ENCODE data around the gene C22orf23. TPM values are rescaled to one million over a fixed set of nuclear protein-coding genes. Genes with fewer than 3 reads are reported as not detected.

Gene C22orf23
- total RNA-seq, 1 experiment from 2014 or later, result 0.64 TPM

DNA sequence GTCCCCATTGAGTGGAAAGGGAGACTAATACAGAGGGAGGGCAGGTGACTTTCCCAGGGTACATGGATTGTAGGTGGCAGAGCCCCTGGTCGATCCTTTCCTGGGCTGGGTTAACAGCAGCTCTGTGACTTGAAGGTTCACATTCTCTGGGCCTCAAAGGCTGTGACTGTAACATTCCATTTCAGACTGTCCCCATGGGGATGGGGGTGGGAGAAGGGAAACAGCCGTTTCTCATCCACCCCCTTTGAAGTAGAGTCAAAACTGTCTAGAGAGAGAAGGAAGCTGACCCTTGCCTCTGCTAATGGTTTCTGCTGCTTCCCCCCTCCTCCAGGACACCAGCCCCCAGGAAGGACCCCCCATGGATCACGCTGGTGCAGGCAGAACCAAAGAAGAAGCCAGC is 28.1 kb downstream of the C22orf23 start:
- H3K4me1 ChIP-seq (ENCODE audit: insufficient read depth, low read length, poor library complexity, severe bottlenecking), result no peaks in the 10 kb centered on the region
- no peak overlapping the region for H3K4me3 ChIP-seq (ENCODE audit: low read depth, low read length, poor library complexity, severe bottlenecking)
- intact Hi-C loops (cut with micrococcal nuclease; ENCODE audit: unreplicated experiment), result no loop called here
- no peaks in the 10 kb centered on the region for H3K27me3 ChIP-seq (replicated peaks; ENCODE audit: insufficient read depth, low read depth, low read length, poor library complexity)
- POLR2A ChIA-PET (ENCODE audit: low non-redundant PET), result no interaction called here
- BruUV-seq (replicated peaks), result no TSS peak
- CTCF ChIA-PET, result no interaction called here
- no peak overlapping the region for H3K27ac ChIP-seq (ENCODE audit: low read depth, low read length, poor library complexity, severe bottlenecking)
- DNase-seq (ENCODE audit: low spot score), result no peak
- H3K36me3 ChIP-seq (ENCODE audit: insufficient read depth, low read length, poor library complexity, severe bottlenecking), result peaks cover 4% of the 10 kb centered on the region
- TF ChIP-seq, protein P1, sequence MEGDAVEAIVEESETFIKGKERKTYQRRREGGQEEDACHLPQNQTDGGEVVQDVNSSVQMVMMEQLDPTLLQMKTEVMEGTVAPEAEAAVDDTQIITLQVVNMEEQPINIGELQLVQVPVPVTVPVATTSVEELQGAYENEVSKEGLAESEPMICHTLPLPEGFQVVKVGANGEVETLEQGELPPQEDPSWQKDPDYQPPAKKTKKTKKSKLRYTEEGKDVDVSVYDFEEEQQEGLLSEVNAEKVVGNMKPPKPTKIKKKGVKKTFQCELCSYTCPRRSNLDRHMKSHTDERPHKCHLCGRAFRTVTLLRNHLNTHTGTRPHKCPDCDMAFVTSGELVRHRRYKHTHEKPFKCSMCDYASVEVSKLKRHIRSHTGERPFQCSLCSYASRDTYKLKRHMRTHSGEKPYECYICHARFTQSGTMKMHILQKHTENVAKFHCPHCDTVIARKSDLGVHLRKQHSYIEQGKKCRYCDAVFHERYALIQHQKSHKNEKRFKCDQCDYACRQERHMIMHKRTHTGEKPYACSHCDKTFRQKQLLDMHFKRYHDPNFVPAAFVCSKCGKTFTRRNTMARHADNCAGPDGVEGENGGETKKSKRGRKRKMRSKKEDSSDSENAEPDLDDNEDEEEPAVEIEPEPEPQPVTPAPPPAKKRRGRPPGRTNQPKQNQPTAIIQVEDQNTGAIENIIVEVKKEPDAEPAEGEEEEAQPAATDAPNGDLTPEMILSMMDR (conservative IDR thresholded peaks at IDR 0.05; ENCODE audit: low read depth, low read length), result no peak
- TF ChIP-seq EZH2 (IDR thresholded peaks at IDR 0.05; ENCODE audit: borderline replicate concordance, low read depth, low read length, poor library complexity, severe bottlenecking), result no peak
- no peaks in the 10 kb centered on the region for H3K9me3 ChIP-seq (ENCODE audit: low read depth, low read length, poor library complexity, severe bottlenecking)

DNA sequence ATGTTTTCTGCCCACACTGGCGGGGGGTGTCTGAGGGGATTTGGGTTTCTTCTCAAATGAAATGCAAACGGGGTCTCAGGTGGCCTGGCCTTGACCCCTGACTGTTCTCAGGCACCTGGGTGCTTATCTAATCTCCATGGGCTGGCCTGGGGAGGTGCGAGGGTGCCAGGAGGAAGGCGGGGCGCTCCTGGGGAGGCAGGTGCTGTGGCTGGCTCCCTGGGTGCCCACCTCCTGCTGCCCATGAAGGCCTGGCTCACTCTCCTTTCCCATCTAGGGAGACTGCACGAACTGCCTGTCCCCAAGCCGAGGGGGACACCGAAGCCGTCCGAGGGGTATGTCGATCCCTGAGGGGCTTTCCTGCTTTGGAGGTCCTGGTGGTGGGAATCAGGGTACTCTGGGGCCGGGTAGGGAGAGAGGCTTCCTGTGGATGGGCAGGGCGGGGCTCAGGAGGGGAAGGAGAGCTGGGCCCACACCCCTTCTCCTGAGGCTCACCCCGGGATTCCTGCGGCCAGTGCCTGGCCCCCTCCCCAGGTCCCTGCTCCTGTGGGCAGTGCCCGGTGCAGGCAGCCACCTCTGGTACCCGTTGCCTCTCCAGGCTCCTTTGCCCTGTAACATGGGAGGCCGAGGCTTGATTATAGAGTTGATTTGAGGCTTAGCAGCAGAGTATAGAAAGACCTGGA is 28.9 kb downstream of the C22orf23 start:
- Histone ChIP-seq H3K9me3 (ENCODE audit: low read depth, low read length, poor library complexity, severe bottlenecking) (no peaks in the 10 kb centered on the region), H3K4me1 (ENCODE audit: insufficient read depth, low read length, poor library complexity, severe bottlenecking) (no peaks in the 10 kb centered on the region), H3K27me3 (replicated peaks; ENCODE audit: insufficient read depth, low read depth, low read length, poor library complexity) (no peaks in the 10 kb centered on the region), H3K4me3 (ENCODE audit: low read depth, low read length, poor library complexity, severe bottlenecking) (no peak overlapping the region), H3K36me3 (ENCODE audit: insufficient read depth, low read length, poor library complexity, severe bottlenecking) (peaks cover 4% of the 10 kb centered on the region), H3K27ac (ENCODE audit: low read depth, low read length, poor library complexity, severe bottlenecking) (no peak overlapping the region)
- TF ChIP-seq, protein P1 (conservative IDR thresholded peaks at IDR 0.05; ENCODE audit: low read depth, low read length), result no peak
- TF ChIP-seq EZH2 (IDR thresholded peaks at IDR 0.05; ENCODE audit: borderline replicate concordance, low read depth, low read length, poor library complexity, severe bottlenecking), result no peak
- no TSS peak for BruUV-seq (replicated peaks)
- intact Hi-C loops (cut with micrococcal nuclease; ENCODE audit: unreplicated experiment), result no loop called here
- ChIA-PET POLR2A (ENCODE audit: low non-redundant PET) (interaction anchor here (0.5 kb wide), 1 partner anchor 120 kb away, joined by 3 read pairs; a partner anchor contains a TSS), CTCF (no interaction called here)
- DNase-seq (ENCODE audit: low spot score), result no peak

DNA sequence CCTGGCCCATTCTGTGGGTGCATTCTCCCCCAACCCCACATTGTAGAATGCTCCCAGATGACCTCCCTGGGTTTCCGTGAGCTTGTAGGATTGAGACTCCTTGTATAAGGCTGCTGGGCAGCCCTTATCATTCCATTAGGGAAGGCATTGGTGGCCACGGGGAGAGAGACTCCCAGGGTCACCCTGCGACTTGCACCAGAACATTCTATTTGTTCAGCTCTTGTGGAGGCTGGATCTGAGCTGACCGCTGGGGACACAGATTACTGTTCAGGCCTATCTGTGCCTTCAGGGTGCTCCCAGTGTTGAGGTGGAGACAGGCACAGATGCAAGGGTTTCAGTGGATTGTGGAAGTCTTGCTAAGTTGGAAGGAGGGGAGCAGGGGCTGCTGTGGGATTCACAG is 29.5 kb downstream of the C22orf23 start:
- BruUV-seq (replicated peaks), result no TSS peak
- POLR2A ChIA-PET (ENCODE audit: low non-redundant PET), result no interaction called here
- CTCF ChIA-PET, result no interaction called here

More for the DNA sequence above, 29.5 kb downstream of the C22orf23 start:
- Histone ChIP-seq H3K27ac (ENCODE audit: low read depth, low read length, poor library complexity, severe bottlenecking) (no peak overlapping the region), H3K4me3 (ENCODE audit: low read depth, low read length, poor library complexity, severe bottlenecking) (no peak overlapping the region), H3K36me3 (ENCODE audit: insufficient read depth, low read length, poor library complexity, severe bottlenecking) (peaks cover 4% of the 10 kb centered on the region), H3K27me3 (replicated peaks; ENCODE audit: insufficient read depth, low read depth, low read length, poor library complexity) (no peaks in the 10 kb centered on the region), H3K9me3 (ENCODE audit: low read depth, low read length, poor library complexity, severe bottlenecking) (no peaks in the 10 kb centered on the region), H3K4me1 (ENCODE audit: insufficient read depth, low read length, poor library complexity, severe bottlenecking) (no peaks in the 10 kb centered on the region)
- DNase-seq (ENCODE audit: low spot score), result no peak
- intact Hi-C loops (cut with micrococcal nuclease; ENCODE audit: unreplicated experiment), result no loop called here
- TF ChIP-seq, protein P1 (conservative IDR thresholded peaks at IDR 0.05; ENCODE audit: low read depth, low read length), result no peak
- no peak for TF ChIP-seq EZH2 (IDR thresholded peaks at IDR 0.05; ENCODE audit: borderline replicate concordance, low read depth, low read length, poor library complexity, severe bottlenecking)
